ENCODE data around the gene IL12B.
"Not testable (repeated sequence)": the region's sequence is repeated elsewhere in the genome, so short reads cannot be mapped to it uniquely, and the experiment has no call there.

IL12B gene

GRCh38 chr5:159294921-159295320 is 35.4 kb downstream of the IL12B start:
- H3K36me3 ChIP-seq (ENCODE audit: control insufficient read depth in 2 of 2, insufficient read depth in 2 of 2, low read length in 2 of 2) = no peaks in the 10 kb centered on the region

DNA sequence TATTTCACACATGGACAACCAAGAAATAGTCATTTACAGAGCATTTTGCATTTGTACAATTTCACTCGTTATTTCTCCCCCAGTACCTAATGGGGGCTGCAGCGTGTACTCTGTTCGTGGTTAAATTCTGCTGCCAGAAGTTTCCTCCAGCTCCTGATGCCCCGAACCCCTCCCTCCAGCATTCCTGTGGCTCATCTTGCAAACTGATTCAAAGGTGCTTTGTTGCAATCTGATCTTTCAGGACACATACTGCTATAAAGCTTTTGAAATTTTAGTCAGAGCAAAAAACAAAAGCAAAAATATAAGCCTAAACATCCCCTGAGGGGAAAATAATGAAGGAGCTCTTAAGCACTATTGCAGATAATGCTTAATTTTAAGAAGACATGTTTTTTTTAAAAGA is 39.5 kb downstream of the IL12B start:
- no peaks in the 10 kb centered on the region for H3K36me3 ChIP-seq (ENCODE audit: control insufficient read depth in 2 of 2, insufficient read depth in 2 of 2, low read length in 2 of 2)
- no peak overlapping the region for H3K4me3 ChIP-seq (ENCODE audit: low read length in 2 of 2)
- H3K27ac ChIP-seq (ENCODE audit: low read length) = no peak overlapping the region
- no peaks in the 10 kb centered on the region for H3K27me3 ChIP-seq (ENCODE audit: control insufficient read depth in 1 of 2, insufficient read depth in 2 of 2, low read length in 2 of 2)
- H3K9ac ChIP-seq (ENCODE audit: low read length in 2 of 2) = no peak overlapping the region
- no peaks in the 10 kb centered on the region for H3K9me3 ChIP-seq (ENCODE audit: control insufficient read depth in 2 of 2, low read length in 2 of 2)
- H3K4me1 ChIP-seq (ENCODE audit: control insufficient read depth, insufficient read depth, low read length) = no peaks in the 10 kb centered on the region

More at GRCh38 chr5:159294921-159295320, 35.4 kb downstream of the IL12B start:
- no peak overlapping the region for H3K4me3 ChIP-seq (ENCODE audit: low read length in 2 of 2)
- no peaks in the 10 kb centered on the region for H3K27me3 ChIP-seq (ENCODE audit: control insufficient read depth in 1 of 2, insufficient read depth in 2 of 2, low read length in 2 of 2)
- H3K9me3 ChIP-seq (ENCODE audit: control insufficient read depth in 2 of 2, low read length in 2 of 2) = peaks cover 4 to 5% of the 10 kb centered on the region in 2 donors
- no peaks in the 10 kb centered on the region for H3K4me1 ChIP-seq (ENCODE audit: control insufficient read depth, insufficient read depth, low read length)
- no peak overlapping the region for H3K27ac ChIP-seq (ENCODE audit: low read length)
- no peak overlapping the region for H3K9ac ChIP-seq (ENCODE audit: low read length in 2 of 2)

- H3K36me3 ChIP-seq (ENCODE audit: control insufficient read depth in 2 of 2, insufficient read depth in 2 of 2, low read length in 2 of 2) = peaks cover 0 to 4% of the 10 kb centered on the region in 2 donors
- H3K27ac ChIP-seq (ENCODE audit: low read length) = no peak overlapping the region
- H3K27me3 ChIP-seq (ENCODE audit: control insufficient read depth in 1 of 2, insufficient read depth in 2 of 2, low read length in 2 of 2) = no peaks in the 10 kb centered on the region
- no peaks in the 10 kb centered on the region for H3K9me3 ChIP-seq (ENCODE audit: control insufficient read depth in 2 of 2, low read length in 2 of 2)
- H3K4me1 ChIP-seq (ENCODE audit: control insufficient read depth, insufficient read depth, low read length) = no peaks in the 10 kb centered on the region
- no peak overlapping the region for H3K4me3 ChIP-seq (ENCODE audit: low read length in 2 of 2)
- no peak overlapping the region for H3K9ac ChIP-seq (ENCODE audit: low read length in 2 of 2)
These were observed 43.8 kb downstream of the IL12B start for GRCh38 chr5:159286420-159287035.

DNA sequence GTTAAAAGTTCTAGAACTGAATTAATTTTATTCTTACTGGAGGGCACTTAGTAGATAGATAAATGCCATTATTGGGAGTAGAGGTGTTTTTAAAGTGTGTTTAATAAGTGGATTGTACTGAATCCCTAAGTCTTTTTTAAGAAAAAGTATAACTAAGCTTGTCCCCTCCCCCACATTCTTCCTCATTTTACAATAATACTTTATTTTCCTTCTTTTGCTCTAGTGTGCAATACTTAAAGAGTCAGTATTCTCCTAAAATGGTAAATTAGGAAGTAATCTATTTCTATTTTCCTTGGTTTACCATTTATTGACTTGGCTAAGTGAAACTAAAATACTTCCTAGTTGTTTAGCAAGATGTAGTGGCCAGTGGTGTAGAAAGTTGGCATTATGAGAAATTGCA is 55.6 kb downstream of the IL12B start:
- peaks cover 12 to 17% of the 10 kb centered on the region in 2 donors for H3K36me3 ChIP-seq (ENCODE audit: control insufficient read depth in 2 of 2, insufficient read depth in 2 of 2, low read length in 2 of 2)
- H3K9me3 ChIP-seq (ENCODE audit: control insufficient read depth in 2 of 2, low read length in 2 of 2) = no peaks in the 10 kb centered on the region
- no peaks in the 10 kb centered on the region for H3K4me1 ChIP-seq (ENCODE audit: control insufficient read depth, insufficient read depth, low read length)
- H3K9ac ChIP-seq (ENCODE audit: low read length in 2 of 2) = no peak overlapping the region
- no peak overlapping the region for H3K4me3 ChIP-seq (ENCODE audit: low read length in 2 of 2)
- no peak overlapping the region for H3K27ac ChIP-seq (ENCODE audit: low read length)
- H3K27me3 ChIP-seq (ENCODE audit: control insufficient read depth in 1 of 2, insufficient read depth in 2 of 2, low read length in 2 of 2) = no peaks in the 10 kb centered on the region

GRCh38 chr5:159273923-159274322 is 56.4 kb downstream of the IL12B start:
- Histone ChIP-seq H3K27ac (ENCODE audit: low read length) (no peak overlapping the region), H3K36me3 (ENCODE audit: control insufficient read depth in 2 of 2, insufficient read depth in 2 of 2, low read length in 2 of 2) (peaks cover 12 to 17% of the 10 kb centered on the region in 2 donors), H3K9ac (ENCODE audit: low read length in 2 of 2) (no peak overlapping the region), H3K4me1 (ENCODE audit: control insufficient read depth, insufficient read depth, low read length) (no peaks in the 10 kb centered on the region), H3K9me3 (ENCODE audit: control insufficient read depth in 2 of 2, low read length in 2 of 2) (no peaks in the 10 kb centered on the region), H3K27me3 (ENCODE audit: control insufficient read depth in 1 of 2, insufficient read depth in 2 of 2, low read length in 2 of 2) (no peaks in the 10 kb centered on the region), H3K4me3 (ENCODE audit: low read length in 2 of 2) (no peak overlapping the region)

GRCh38 chr5:159269723-159270122 is 60.6 kb downstream of the IL12B start:
- H3K9me3 ChIP-seq (ENCODE audit: control insufficient read depth in 2 of 2, low read length in 2 of 2) = no peaks in the 10 kb centered on the region
- H3K36me3 ChIP-seq (ENCODE audit: control insufficient read depth in 2 of 2, insufficient read depth in 2 of 2, low read length in 2 of 2) = peaks cover 4 to 11% of the 10 kb centered on the region in 2 donors
- no peak overlapping the region for H3K9ac ChIP-seq (ENCODE audit: low read length in 2 of 2)
- no peak overlapping the region for H3K4me3 ChIP-seq (ENCODE audit: low read length in 2 of 2)
- no peaks in the 10 kb centered on the region for H3K27me3 ChIP-seq (ENCODE audit: control insufficient read depth in 1 of 2, insufficient read depth in 2 of 2, low read length in 2 of 2)
- H3K4me1 ChIP-seq (ENCODE audit: control insufficient read depth, insufficient read depth, low read length) = no peaks in the 10 kb centered on the region
- no peak overlapping the region for H3K27ac ChIP-seq (ENCODE audit: low read length)

DNA sequence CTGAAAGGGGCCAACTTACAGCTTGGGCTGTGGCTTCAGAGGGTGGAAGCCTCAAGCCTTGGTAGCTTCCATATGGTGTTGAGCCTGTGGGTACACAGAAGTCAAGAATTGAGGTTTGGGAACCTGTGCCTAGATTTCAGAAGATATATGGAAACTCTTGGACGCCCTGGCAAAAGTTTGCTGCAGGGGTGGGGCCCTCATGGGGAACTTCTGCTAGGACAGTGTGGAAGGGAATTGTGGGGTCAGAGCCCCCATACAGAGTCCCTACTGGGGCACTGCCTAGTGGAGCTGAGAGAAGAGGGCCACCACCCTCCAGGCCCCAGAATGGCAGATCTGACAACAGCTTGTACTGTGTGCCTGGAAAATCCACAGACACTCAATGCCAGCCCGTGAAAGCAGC is 63.5 kb downstream of the IL12B start:
- H3K9ac ChIP-seq (ENCODE audit: low read length in 2 of 2); H3K4me3 ChIP-seq (ENCODE audit: low read length in 2 of 2); H3K9me3 ChIP-seq (ENCODE audit: control insufficient read depth in 2 of 2, low read length in 2 of 2); H3K27me3 ChIP-seq (ENCODE audit: control insufficient read depth in 1 of 2, insufficient read depth in 2 of 2, low read length in 2 of 2); H3K36me3 ChIP-seq (ENCODE audit: control insufficient read depth in 2 of 2, insufficient read depth in 2 of 2, low read length in 2 of 2); H3K27ac ChIP-seq (ENCODE audit: low read length): not testable (repeated sequence)
- H3K4me1 ChIP-seq (ENCODE audit: control insufficient read depth, insufficient read depth, low read length) = peaks cover 12% of the 10 kb centered on the region
